NB4 (cell line): ENCODE data around the gene COASY.

Source experiments
- POLR2A ChIP-seq: IDR thresholded peaks from 2 replicates; pipeline ENCODE4 v1.6.1; 2011; ENCODE audit warnings: mild to moderate bottlenecking; ENCODE audit not compliant: insufficient read length; ENCODE audit errors: extremely low read depth
- TF ChIP-seq, protein P1 (sequence below): IDR thresholded peaks from one replicate; pipeline ENCODE4 v1.5.1; 2012; ENCODE audit warnings: low read depth, low read length

DNA sequence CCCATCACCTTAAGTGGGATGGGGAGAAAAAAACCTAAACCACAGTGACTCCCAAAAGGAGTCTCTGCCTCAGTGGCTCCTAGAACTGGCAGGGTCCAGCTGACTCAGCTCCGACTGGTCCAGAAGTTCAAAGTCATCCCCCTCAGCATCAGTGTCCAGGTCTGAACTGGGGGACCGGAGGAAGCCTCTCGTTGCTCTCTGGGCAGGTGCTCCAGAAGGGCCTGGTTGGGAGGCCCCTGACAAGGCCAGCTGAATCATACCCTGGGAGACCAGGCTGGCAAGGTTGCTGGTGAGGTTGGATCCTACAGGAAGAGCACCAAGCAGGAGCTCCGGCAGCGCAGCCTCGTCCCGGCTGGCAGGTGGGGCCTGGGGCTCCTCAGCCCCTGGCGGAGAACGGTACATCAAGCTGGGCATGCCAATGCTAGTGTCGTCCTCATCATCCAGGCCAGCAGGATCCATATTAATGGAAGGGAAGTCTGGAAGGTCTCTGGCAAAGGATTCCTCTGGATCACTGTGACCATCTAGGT, 19.9 kb downstream of the COASY start:
- TF ChIP-seq, protein P1, sequence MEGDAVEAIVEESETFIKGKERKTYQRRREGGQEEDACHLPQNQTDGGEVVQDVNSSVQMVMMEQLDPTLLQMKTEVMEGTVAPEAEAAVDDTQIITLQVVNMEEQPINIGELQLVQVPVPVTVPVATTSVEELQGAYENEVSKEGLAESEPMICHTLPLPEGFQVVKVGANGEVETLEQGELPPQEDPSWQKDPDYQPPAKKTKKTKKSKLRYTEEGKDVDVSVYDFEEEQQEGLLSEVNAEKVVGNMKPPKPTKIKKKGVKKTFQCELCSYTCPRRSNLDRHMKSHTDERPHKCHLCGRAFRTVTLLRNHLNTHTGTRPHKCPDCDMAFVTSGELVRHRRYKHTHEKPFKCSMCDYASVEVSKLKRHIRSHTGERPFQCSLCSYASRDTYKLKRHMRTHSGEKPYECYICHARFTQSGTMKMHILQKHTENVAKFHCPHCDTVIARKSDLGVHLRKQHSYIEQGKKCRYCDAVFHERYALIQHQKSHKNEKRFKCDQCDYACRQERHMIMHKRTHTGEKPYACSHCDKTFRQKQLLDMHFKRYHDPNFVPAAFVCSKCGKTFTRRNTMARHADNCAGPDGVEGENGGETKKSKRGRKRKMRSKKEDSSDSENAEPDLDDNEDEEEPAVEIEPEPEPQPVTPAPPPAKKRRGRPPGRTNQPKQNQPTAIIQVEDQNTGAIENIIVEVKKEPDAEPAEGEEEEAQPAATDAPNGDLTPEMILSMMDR, result no peak
- no peak for TF ChIP-seq POLR2A
